ENCODE data around the gene KIF2A. TPM values are rescaled to one million over a fixed set of nuclear protein-coding genes. Genes with fewer than 3 reads are reported as not detected.

KIF2A gene
- total and polyA plus RNA-seq, 2 of the 13 experiments (the other 11 are each of a cell fraction or from before 2014, with no cell fraction given), result 8.5 to 19.2 TPM

DNA sequence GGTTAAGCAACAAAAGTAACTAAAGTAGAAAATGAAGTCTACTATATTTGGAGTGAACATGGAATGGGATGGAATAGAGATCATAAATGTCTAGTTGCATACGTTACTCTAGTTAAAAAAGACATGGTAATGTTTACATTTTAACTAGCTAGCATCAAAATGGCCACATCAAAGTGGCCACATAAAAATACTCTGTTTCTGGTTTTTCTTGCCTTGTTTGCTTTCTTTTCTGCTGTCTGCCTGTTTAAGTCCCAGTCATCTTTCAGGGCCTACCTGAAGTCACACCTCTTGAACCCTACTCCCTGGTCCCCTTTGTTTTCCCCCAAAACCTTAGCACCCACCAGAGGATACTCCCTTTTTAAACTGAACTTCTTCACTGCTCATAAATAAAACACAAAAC is 6.4 kb upstream of the KIF2A start:
- Histone ChIP-seq H3K79me2 (ENCODE audit: insufficient read depth, low read length) (no peaks in the 10 kb centered on the region), H3K4me3 (replicated peaks in 1 of 3; ENCODE audit: insufficient read depth in 1 of 3, low read depth in 2 of 3, low read length in 3 of 3) (no peak overlapping the region), H3K9ac (ENCODE audit: insufficient read depth, low read depth, low read length) (no peak overlapping the region), H4K20me1 (ENCODE audit: insufficient read depth, low read length) (no peaks in the 10 kb centered on the region), H3K4me1 (ENCODE audit: insufficient read depth, low read length) (no peaks in the 10 kb centered on the region), H3K9me3 (ENCODE audit: low read length) (no peaks in the 10 kb centered on the region), H2AFZ (ENCODE audit: low read length) (no peak overlapping the region), H3K27me3 (ENCODE audit: control insufficient read depth in 1 of 2, insufficient read depth in 2 of 2, low read length in 2 of 2) (0 out of 5 replicates have a peak, but pooled peaks cover 0 to 3% of the 10 kb centered on the region in 2 experiments), H3K27ac (ENCODE audit: extremely low read length, insufficient read depth, low read length) (no peak overlapping the region), H3K36me3 (replicated peaks in 1 of 2; ENCODE audit: control insufficient read depth in 1 of 2, insufficient read depth in 2 of 2, low read length in 2 of 2) (no peaks in the 10 kb centered on the region), H3K4me2 (ENCODE audit: low read depth, low read length) (no peak overlapping the region)
- POLR2A ChIA-PET, result no interaction called here
- in situ Hi-C loops (cut with HindIII; ENCODE audit: extremely low pct_ligation_motif_present, low pct_unique_long_range_greater_than_20kb), result no loop called here
- DNase-seq (ENCODE audit: low spot score) (no peak), FAIRE-seq (no peak), ATAC-seq (no peak)
- 3% methylated on average over 1 of the region's 1 CpG for whole genome bisulfite sequencing (ENCODE audit: low lambda C conversion rate)
- TF ChIP-seq CCDC6 (CRISPR knock-in tag; IDR thresholded peaks at IDR 0.05), result no peak
- no peak for TF ChIP-seq ZNF234 (CRISPR knock-in tag; conservative IDR thresholded peaks at IDR 0.05)
- TF ChIP-seq, protein P1, sequence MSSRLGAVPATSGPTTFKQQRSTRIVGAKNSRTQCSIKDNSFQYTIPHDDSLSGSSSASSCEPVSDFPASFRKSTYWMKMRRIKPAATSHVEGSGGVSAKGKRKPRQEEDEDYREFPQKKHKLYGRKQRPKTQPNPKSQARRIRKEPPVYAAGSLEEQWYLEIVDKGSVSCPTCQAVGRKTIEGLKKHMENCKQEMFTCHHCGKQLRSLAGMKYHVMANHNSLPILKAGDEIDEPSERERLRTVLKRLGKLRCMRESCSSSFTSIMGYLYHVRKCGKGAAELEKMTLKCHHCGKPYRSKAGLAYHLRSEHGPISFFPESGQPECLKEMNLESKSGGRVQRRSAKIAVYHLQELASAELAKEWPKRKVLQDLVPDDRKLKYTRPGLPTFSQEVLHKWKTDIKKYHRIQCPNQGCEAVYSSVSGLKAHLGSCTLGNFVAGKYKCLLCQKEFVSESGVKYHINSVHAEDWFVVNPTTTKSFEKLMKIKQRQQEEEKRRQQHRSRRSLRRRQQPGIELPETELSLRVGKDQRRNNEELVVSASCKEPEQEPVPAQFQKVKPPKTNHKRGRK (CRISPR knock-in tag; IDR thresholded peaks at IDR 0.05), result no peak
- TF ChIP-seq GLI4 (CRISPR knock-in tag; IDR thresholded peaks at IDR 0.05; ENCODE audit: borderline replicate concordance), result no peak
- no peak for TF ChIP-seq CHD4 (IDR thresholded peaks at IDR 0.05; ENCODE audit: borderline replicate concordance, low read length)
- TF ChIP-seq, protein P2, sequence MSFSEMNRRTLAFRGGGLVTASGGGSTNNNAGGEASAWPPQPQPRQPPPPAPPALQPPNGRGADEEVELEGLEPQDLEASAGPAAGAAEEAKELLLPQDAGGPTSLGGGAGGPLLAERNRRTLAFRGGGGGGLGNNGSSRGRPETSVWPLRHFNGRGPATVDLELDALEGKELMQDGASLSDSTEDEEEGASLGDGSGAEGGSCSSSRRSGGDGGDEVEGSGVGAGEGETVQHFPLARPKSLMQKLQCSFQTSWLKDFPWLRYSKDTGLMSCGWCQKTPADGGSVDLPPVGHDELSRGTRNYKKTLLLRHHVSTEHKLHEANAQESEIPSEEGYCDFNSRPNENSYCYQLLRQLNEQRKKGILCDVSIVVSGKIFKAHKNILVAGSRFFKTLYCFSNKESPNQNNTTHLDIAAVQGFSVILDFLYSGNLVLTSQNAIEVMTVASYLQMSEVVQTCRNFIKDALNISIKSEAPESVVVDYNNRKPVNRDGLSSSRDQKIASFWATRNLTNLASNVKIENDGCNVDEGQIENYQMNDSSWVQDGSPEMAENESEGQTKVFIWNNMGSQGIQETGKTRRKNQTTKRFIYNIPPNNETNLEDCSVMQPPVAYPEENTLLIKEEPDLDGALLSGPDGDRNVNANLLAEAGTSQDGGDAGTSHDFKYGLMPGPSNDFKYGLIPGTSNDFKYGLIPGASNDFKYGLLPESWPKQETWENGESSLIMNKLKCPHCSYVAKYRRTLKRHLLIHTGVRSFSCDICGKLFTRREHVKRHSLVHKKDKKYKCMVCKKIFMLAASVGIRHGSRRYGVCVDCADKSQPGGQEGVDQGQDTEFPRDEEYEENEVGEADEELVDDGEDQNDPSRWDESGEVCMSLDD (CRISPR knock-in tag; IDR thresholded peaks at IDR 0.05; ENCODE audit: borderline replicate concordance), result no peak
- no peak for TF ChIP-seq FLYWCH1 (CRISPR knock-in tag; IDR thresholded peaks at IDR 0.05)
- TF ChIP-seq NR2F6 (IDR thresholded peaks at IDR 0.05), result no peak
- no peak for TF ChIP-seq NR2F6 (CRISPR knock-in tag; IDR thresholded peaks at IDR 0.05)
- no peak for TF ChIP-seq ZNF501 (CRISPR knock-in tag; IDR thresholded peaks at IDR 0.05)
- no peak for TF ChIP-seq ZNF296 (CRISPR knock-in tag; conservative IDR thresholded peaks at IDR 0.05)
- BruUV-seq (replicated peaks), result no TSS peak
- intact Hi-C loops (cut with micrococcal nuclease; ENCODE audit: unreplicated experiment), result no loop called here
- CTCF ChIA-PET (ENCODE audit: low intra/inter-chr PET ratio, low total read pairs), result no interaction called here
